ENCODE results near the gene ZNF804A. TPM values are rescaled to one million over a fixed set of nuclear protein-coding genes. Genes with fewer than 3 reads are reported as not detected.

The ZNF804A gene
- total RNA-seq, 1 donor from 2014 or later: not detected

- Histone ChIP-seq H3K36me3 (ENCODE audit: control insufficient read depth, insufficient read depth, low read length) (no peaks in the 10 kb centered on the region), H3K4me3 (ENCODE audit: low read depth, low read length) (no peak overlapping the region), H3K27me3 (ENCODE audit: control insufficient read depth, insufficient read depth, low read length) (no peaks in the 10 kb centered on the region)
- DNase-seq (ENCODE audit: low read depth): no peak
- TF ChIP-seq, protein P1, sequence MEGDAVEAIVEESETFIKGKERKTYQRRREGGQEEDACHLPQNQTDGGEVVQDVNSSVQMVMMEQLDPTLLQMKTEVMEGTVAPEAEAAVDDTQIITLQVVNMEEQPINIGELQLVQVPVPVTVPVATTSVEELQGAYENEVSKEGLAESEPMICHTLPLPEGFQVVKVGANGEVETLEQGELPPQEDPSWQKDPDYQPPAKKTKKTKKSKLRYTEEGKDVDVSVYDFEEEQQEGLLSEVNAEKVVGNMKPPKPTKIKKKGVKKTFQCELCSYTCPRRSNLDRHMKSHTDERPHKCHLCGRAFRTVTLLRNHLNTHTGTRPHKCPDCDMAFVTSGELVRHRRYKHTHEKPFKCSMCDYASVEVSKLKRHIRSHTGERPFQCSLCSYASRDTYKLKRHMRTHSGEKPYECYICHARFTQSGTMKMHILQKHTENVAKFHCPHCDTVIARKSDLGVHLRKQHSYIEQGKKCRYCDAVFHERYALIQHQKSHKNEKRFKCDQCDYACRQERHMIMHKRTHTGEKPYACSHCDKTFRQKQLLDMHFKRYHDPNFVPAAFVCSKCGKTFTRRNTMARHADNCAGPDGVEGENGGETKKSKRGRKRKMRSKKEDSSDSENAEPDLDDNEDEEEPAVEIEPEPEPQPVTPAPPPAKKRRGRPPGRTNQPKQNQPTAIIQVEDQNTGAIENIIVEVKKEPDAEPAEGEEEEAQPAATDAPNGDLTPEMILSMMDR (IDR thresholded peaks at IDR 0.05; ENCODE audit: insufficient read depth, low read length, poor library complexity, severe bottlenecking): no peak
Measured at GRCh38 chr2:184904991-184905390, 306.7 kb downstream of the ZNF804A start.

DNA sequence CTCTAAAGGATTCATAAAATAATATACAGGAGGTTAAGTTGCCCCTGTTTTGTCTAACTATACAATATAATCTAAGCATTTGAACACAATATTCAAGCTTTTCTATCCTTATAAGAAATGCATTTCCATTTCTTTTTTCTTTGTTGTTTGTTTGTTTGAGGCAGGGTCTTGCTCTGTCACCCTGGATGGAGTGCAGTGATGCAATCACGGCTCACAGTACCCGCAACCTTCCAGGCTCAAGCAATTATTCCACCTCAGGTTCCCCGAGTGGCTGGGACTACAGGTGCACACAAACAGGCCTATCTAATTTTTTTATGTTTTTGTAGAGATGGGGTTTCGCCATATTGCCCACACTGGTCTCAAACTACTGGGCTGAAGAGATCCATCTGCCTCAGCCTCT is 307.8 kb downstream of the ZNF804A start:
- DNase-seq (ENCODE audit: low read depth): no peak
- TF ChIP-seq, protein P1 (IDR thresholded peaks at IDR 0.05; ENCODE audit: insufficient read depth, low read length, poor library complexity, severe bottlenecking): no peak
- Histone ChIP-seq H3K27me3 (ENCODE audit: control insufficient read depth, insufficient read depth, low read length) (no peaks in the 10 kb centered on the region), H3K36me3 (ENCODE audit: control insufficient read depth, insufficient read depth, low read length) (no peaks in the 10 kb centered on the region), H3K4me3 (ENCODE audit: low read depth, low read length) (no peak overlapping the region)

DNA sequence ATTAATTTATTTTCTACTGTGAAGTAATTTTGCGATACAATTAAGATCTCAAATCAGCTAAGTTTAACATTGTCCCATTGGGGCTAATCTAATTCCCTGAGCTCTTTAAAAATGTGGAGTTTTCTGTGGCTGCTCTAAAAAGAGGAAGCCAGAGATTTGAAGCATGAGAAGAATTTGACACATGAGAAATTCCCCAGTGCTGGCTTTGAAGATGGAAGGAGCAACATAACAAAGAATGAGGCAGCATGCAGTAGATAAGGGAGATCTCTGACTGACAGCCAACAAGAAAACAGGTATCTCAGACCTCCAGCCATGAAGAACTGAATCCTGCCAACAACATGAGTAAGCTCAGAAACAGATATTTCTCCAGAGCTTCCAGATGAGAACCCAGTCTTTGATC is 308.4 kb downstream of the ZNF804A start:
- DNase-seq (ENCODE audit: low read depth): no peak
- Histone ChIP-seq H3K27me3 (ENCODE audit: control insufficient read depth, insufficient read depth, low read length) (no peaks in the 10 kb centered on the region), H3K36me3 (ENCODE audit: control insufficient read depth, insufficient read depth, low read length) (no peaks in the 10 kb centered on the region), H3K4me3 (ENCODE audit: low read depth, low read length) (no peak overlapping the region)
- TF ChIP-seq, protein P1 (IDR thresholded peaks at IDR 0.05; ENCODE audit: insufficient read depth, low read length, poor library complexity, severe bottlenecking): no peak

- Histone ChIP-seq H3K4me3 (ENCODE audit: low read depth, low read length) (no peak overlapping the region), H3K27me3 (ENCODE audit: control insufficient read depth, insufficient read depth, low read length) (no peaks in the 10 kb centered on the region), H3K36me3 (ENCODE audit: control insufficient read depth, insufficient read depth, low read length) (no peaks in the 10 kb centered on the region)
- no peak for DNase-seq (ENCODE audit: low read depth)
- TF ChIP-seq, protein P1 (IDR thresholded peaks at IDR 0.05; ENCODE audit: insufficient read depth, low read length, poor library complexity, severe bottlenecking): no peak
Measured at GRCh38 chr2:184908966-184909365, 310.6 kb downstream of the ZNF804A start.

- H3K4me3 ChIP-seq (ENCODE audit: low read depth, low read length): no peak overlapping the region
- H3K27me3 ChIP-seq (ENCODE audit: control insufficient read depth, insufficient read depth, low read length): no peaks in the 10 kb centered on the region
- TF ChIP-seq, protein P1 (IDR thresholded peaks at IDR 0.05; ENCODE audit: insufficient read depth, low read length, poor library complexity, severe bottlenecking): no peak
- no peaks in the 10 kb centered on the region for H3K36me3 ChIP-seq (ENCODE audit: control insufficient read depth, insufficient read depth, low read length)
- DNase-seq (ENCODE audit: low read depth): no peak
Measured at GRCh38 chr2:184920451-184920965, 322.2 kb downstream of the ZNF804A start.

GRCh38 chr2:184921676-184922075 is 323.3 kb downstream of the ZNF804A start:
- TF ChIP-seq, protein P1 (IDR thresholded peaks at IDR 0.05; ENCODE audit: insufficient read depth, low read length, poor library complexity, severe bottlenecking): no peak
- no peaks in the 10 kb centered on the region for H3K27me3 ChIP-seq (ENCODE audit: control insufficient read depth, insufficient read depth, low read length)
- no peak for DNase-seq (ENCODE audit: low read depth)
- no peak overlapping the region for H3K4me3 ChIP-seq (ENCODE audit: low read depth, low read length)
- no peaks in the 10 kb centered on the region for H3K36me3 ChIP-seq (ENCODE audit: control insufficient read depth, insufficient read depth, low read length)
